T-helper 2 cell treated with Interferon-gamma antibody and Interleukin-4, amounts not matched to agents 5 μg/mL and 100 μg/mL, for 36 hours (primary cell): ENCODE results near the gene LRRC75B.
"Not testable (repeated sequence)": the region's sequence is repeated elsewhere in the genome, so short reads cannot be mapped to it uniquely, and the experiment has no call there.

ENCODE experiments used
- DNase-seq: peaks from one replicate; pipeline ENCODE4 v3.0.0; 2021; ENCODE audit warnings: low spot score
- H3K27ac Mint-ChIP-seq: one replicate; pipeline ENCODE4 v1.8.0; 2021; ENCODE audit warnings: mild to moderate bottlenecking, mixed read lengths
- H3K27me3 Mint-ChIP-seq: one replicate; pipeline ENCODE4 v1.8.0; 2021; ENCODE audit warnings: low read depth, mixed read lengths
- H3K36me3 Mint-ChIP-seq: one replicate; pipeline ENCODE4 v1.8.0; 2021; ENCODE audit warnings: low read depth, mixed read lengths
- H3K4me1 Mint-ChIP-seq: one replicate; pipeline ENCODE4 v1.8.0; 2021; ENCODE audit warnings: low read depth, mixed read lengths
- H3K4me3 Mint-ChIP-seq: one replicate; pipeline ENCODE4 v1.8.0; 2022; ENCODE audit warnings: mild to moderate bottlenecking, moderate library complexity, mixed read lengths
- H3K9me3 Mint-ChIP-seq: one replicate; pipeline ENCODE4 v1.8.0; 2021; ENCODE audit warnings: mixed read lengths

The LRRC75B gene

GRCh38 chr22:24609888-24610287 is 17.0 kb upstream of the LRRC75B start:
- H3K4me1 Mint-ChIP-seq, H3K36me3 Mint-ChIP-seq, H3K27ac Mint-ChIP-seq, DNase-seq, H3K27me3 Mint-ChIP-seq, H3K4me3 Mint-ChIP-seq, H3K9me3 Mint-ChIP-seq: not testable (repeated sequence)

GRCh38 chr22:24608327-24608726 is 15.5 kb upstream of the LRRC75B start:
- not testable (repeated sequence) for DNase-seq, H3K27me3 Mint-ChIP-seq, H3K9me3 Mint-ChIP-seq, H3K36me3 Mint-ChIP-seq
- peak overlapping the region; percentile 95 for H3K4me3 Mint-ChIP-seq
- H3K4me1 Mint-ChIP-seq = peaks cover 18% of the 10 kb centered on the region
- peak overlapping the region; percentile 99 for H3K27ac Mint-ChIP-seq

GRCh38 chr22:24607429-24607983 is 14.6 kb upstream of the LRRC75B start:
- H3K9me3 Mint-ChIP-seq, H3K36me3 Mint-ChIP-seq, H3K27me3 Mint-ChIP-seq: not testable (repeated sequence)
- DNase-seq = peak; percentile 64
- Mint-ChIP-seq H3K27ac (peak overlapping the region; percentile 99), H3K4me3 (peak overlapping the region; percentile 95), H3K4me1 (peaks cover 21% of the 10 kb centered on the region)

- Mint-ChIP-seq H3K27ac (peak overlapping the region; percentile 70), H3K4me3 (peak overlapping the region; percentile 36), H3K4me1 (peaks cover 25% of the 10 kb centered on the region)
- H3K36me3 Mint-ChIP-seq, H3K9me3 Mint-ChIP-seq, H3K27me3 Mint-ChIP-seq, DNase-seq: not testable (repeated sequence)
Observed at GRCh38 chr22:24606340-24606739, 13.5 kb upstream of the LRRC75B start.

- Mint-ChIP-seq H3K4me3 (peak overlapping the region; percentile 65), H3K27ac (peak overlapping the region; percentile 81), H3K4me1 (peaks cover 28% of the 10 kb centered on the region)
- H3K27me3 Mint-ChIP-seq, H3K36me3 Mint-ChIP-seq, H3K9me3 Mint-ChIP-seq: not testable (repeated sequence)
- peak; percentile 15 for DNase-seq
Observed at GRCh38 chr22:24603770-24604629, 11.1 kb upstream of the LRRC75B start.

- Mint-ChIP-seq H3K4me1 (peaks cover 28% of the 10 kb centered on the region), H3K27ac (peak within 1 kb of the TSS; percentile 81), H3K4me3 (peak within 1 kb of the TSS; percentile 65)
- H3K36me3 Mint-ChIP-seq, H3K9me3 Mint-ChIP-seq, DNase-seq, H3K27me3 Mint-ChIP-seq: not testable (repeated sequence)
Observed at GRCh38 chr22:24602847-24603769, 10.2 kb upstream of the LRRC75B start, which contains the start of gene GGT1. GGT1 (plus strand) TSS chr22:24603193; CDS start chr22:24611082, 7,889 bp downstream.

GRCh38 chr22:24602105-24602749 is 9.4 kb upstream of the LRRC75B start:
- not testable (repeated sequence) for H3K9me3 Mint-ChIP-seq, H3K27me3 Mint-ChIP-seq, DNase-seq, H3K4me3 Mint-ChIP-seq, H3K36me3 Mint-ChIP-seq
- H3K4me1 Mint-ChIP-seq = peaks cover 24% of the 10 kb centered on the region
- H3K27ac Mint-ChIP-seq = peak overlapping the region; percentile 15

GRCh38 chr22:24601217-24602104 is 8.6 kb upstream of the LRRC75B start:
- no peak overlapping the region for H3K4me3 Mint-ChIP-seq
- H3K27ac Mint-ChIP-seq = peak overlapping the region; percentile 73
- H3K36me3 Mint-ChIP-seq = no peaks in the 10 kb centered on the region

GRCh38 chr22:24599958-24600715 is 7.3 kb upstream of the LRRC75B start:
- not testable (repeated sequence) for H3K27ac Mint-ChIP-seq, H3K4me3 Mint-ChIP-seq, H3K9me3 Mint-ChIP-seq, H3K36me3 Mint-ChIP-seq, H3K27me3 Mint-ChIP-seq, DNase-seq
- peaks cover 23% of the 10 kb centered on the region for H3K4me1 Mint-ChIP-seq

More at GRCh38 chr22:24601217-24602104, 8.6 kb upstream of the LRRC75B start:
- no peaks in the 10 kb centered on the region for H3K9me3 Mint-ChIP-seq
- H3K27me3 Mint-ChIP-seq = no peaks in the 10 kb centered on the region
- peaks cover 24% of the 10 kb centered on the region for H3K4me1 Mint-ChIP-seq
- DNase-seq = no peak

- Mint-ChIP-seq H3K27ac (no peak overlapping the region), H3K36me3 (no peaks in the 10 kb centered on the region), H3K4me3 (no peak overlapping the region), H3K4me1 (peaks cover 23% of the 10 kb centered on the region), H3K27me3 (no peaks in the 10 kb centered on the region), H3K9me3 (no peaks in the 10 kb centered on the region)
- no peak for DNase-seq
Observed at GRCh38 chr22:24599514-24599913, 6.6 kb upstream of the LRRC75B start.

- H3K4me1 Mint-ChIP-seq = peaks cover 10% of the 10 kb centered on the region
- H3K36me3 Mint-ChIP-seq, DNase-seq, H3K27ac Mint-ChIP-seq, H3K27me3 Mint-ChIP-seq, H3K9me3 Mint-ChIP-seq, H3K4me3 Mint-ChIP-seq: not testable (repeated sequence)
Observed at GRCh38 chr22:24597076-24597475, 4.2 kb upstream of the LRRC75B start.

GRCh38 chr22:24595863-24596262 is 3.0 kb upstream of the LRRC75B start:
- Mint-ChIP-seq H3K27me3 (no peaks in the 10 kb centered on the region), H3K36me3 (no peaks in the 10 kb centered on the region), H3K9me3 (no peaks in the 10 kb centered on the region), H3K4me3 (no peak overlapping the region), H3K4me1 (peaks cover 4% of the 10 kb centered on the region), H3K27ac (no peak overlapping the region)
- DNase-seq = no peak
